ENCODE data around the gene ZNF423.

Gene ZNF423

DNA sequence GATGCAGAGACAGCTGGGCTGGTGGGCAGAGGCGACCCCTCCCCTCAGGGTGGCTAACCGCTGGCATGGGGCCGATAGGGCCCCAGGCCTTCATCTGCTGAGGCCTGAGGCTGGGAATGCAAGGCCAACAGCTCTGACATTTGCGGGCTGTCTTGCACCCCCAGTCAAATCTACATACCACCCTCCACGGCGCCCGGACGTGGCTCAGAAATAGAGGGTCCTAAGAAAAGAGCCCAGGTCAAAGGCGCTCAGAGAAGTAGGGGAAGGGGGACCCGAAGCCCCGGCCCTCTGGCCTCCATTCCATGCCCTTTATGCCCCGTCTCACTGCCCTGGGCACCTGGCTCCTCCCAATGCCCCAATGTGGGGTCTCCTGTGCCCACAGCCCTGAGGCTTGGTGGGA is 340.1 kb downstream of the ZNF423 start:
- no peak for TF ChIP-seq EZH2 (IDR thresholded peaks at IDR 0.05; ENCODE audit: borderline replicate concordance, low read length)
- TF ChIP-seq, protein P1, sequence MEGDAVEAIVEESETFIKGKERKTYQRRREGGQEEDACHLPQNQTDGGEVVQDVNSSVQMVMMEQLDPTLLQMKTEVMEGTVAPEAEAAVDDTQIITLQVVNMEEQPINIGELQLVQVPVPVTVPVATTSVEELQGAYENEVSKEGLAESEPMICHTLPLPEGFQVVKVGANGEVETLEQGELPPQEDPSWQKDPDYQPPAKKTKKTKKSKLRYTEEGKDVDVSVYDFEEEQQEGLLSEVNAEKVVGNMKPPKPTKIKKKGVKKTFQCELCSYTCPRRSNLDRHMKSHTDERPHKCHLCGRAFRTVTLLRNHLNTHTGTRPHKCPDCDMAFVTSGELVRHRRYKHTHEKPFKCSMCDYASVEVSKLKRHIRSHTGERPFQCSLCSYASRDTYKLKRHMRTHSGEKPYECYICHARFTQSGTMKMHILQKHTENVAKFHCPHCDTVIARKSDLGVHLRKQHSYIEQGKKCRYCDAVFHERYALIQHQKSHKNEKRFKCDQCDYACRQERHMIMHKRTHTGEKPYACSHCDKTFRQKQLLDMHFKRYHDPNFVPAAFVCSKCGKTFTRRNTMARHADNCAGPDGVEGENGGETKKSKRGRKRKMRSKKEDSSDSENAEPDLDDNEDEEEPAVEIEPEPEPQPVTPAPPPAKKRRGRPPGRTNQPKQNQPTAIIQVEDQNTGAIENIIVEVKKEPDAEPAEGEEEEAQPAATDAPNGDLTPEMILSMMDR (IDR thresholded peaks at IDR 0.05; ENCODE audit: low read length): no peak

DNA sequence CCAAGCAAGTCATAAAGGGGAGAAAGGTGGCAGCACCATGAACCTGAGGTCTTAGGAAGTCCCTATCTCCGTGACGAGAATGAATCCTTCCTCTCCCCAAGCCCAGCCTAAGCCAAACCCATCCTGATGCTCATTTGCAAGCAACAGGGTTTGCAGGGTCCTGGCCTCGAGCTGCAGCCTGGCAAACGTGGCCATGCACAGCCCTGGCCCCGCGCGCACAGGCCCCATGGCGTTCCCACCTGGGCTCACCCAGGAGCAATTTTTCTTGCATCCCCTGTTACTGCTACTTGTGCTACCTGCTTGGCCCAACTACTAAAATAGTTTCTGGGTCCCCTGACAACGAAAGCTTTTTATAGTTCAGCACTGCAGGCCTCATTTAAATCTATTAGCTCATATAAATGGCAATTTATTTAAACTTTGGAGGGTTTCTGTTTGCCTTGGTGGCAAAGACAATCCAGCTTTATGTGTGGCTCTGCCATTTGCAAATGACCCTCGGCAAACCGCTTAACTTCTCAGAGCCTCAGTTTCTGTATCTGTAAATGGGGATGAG is 340.8 kb downstream of the ZNF423 start:
- Histone ChIP-seq H3K36me3 (ENCODE audit: insufficient read depth, low read length) (no peaks in the 10 kb centered on the region), H3K79me2 (ENCODE audit: insufficient read depth, low read length) (no peaks in the 10 kb centered on the region), H3K27me3 (ENCODE audit: insufficient read depth, low read length) (0 out of 2 replicates have a peak, but pooled peaks cover 4% of the 10 kb centered on the region), H3K9me3 (ENCODE audit: low read length) (no peaks in the 10 kb centered on the region), H3K4me2 (ENCODE audit: low read length) (no peak overlapping the region), H2AFZ (ENCODE audit: low read length) (no peak overlapping the region), H3K9me2 (ENCODE audit: low read depth, low read length) (no peaks in the 10 kb centered on the region), H3F3A (ENCODE audit: insufficient read depth, low read length) (no peaks in the 10 kb centered on the region), H3K9ac (ENCODE audit: low read length) (no peak overlapping the region), H3K4me3 (ENCODE audit: low read depth, low read length, poor library complexity, severe bottlenecking) (no peak overlapping the region), H3K4me1 (ENCODE audit: insufficient read depth, low read length, severe bottlenecking) (no peaks in the 10 kb centered on the region), H4K20me1 (ENCODE audit: insufficient read depth, low read length) (no peaks in the 10 kb centered on the region), H3K27ac (ENCODE audit: low read depth, low read length, poor library complexity, severe bottlenecking) (no peak overlapping the region)
- no peak for TF ChIP-seq EZH2 (IDR thresholded peaks at IDR 0.05; ENCODE audit: borderline replicate concordance, low read length)
- TF ChIP-seq, protein P1 (IDR thresholded peaks at IDR 0.05; ENCODE audit: low read length): no peak

More for the DNA sequence above, 340.1 kb downstream of the ZNF423 start:
- no peak overlapping the region for H3K27ac ChIP-seq (ENCODE audit: low read depth, low read length, poor library complexity, severe bottlenecking)
- H4K20me1 ChIP-seq (ENCODE audit: insufficient read depth, low read length): no peaks in the 10 kb centered on the region
- H3K9me2 ChIP-seq (ENCODE audit: low read depth, low read length): no peaks in the 10 kb centered on the region
- H3K79me2 ChIP-seq (ENCODE audit: insufficient read depth, low read length): no peaks in the 10 kb centered on the region
- H3K4me3 ChIP-seq (ENCODE audit: low read depth, low read length, poor library complexity, severe bottlenecking): no peak overlapping the region
- H3K9me3 ChIP-seq (ENCODE audit: low read length): no peaks in the 10 kb centered on the region
- H3K4me1 ChIP-seq (ENCODE audit: insufficient read depth, low read length, severe bottlenecking): peaks cover under 1% of the 10 kb centered on the region
- no peak overlapping the region for H3K9ac ChIP-seq (ENCODE audit: low read length)
- H3F3A ChIP-seq (ENCODE audit: insufficient read depth, low read length): no peaks in the 10 kb centered on the region
- no peaks in the 10 kb centered on the region for H3K36me3 ChIP-seq (ENCODE audit: insufficient read depth, low read length)
- H3K4me2 ChIP-seq (ENCODE audit: low read length): no peak overlapping the region
- 0 out of 2 replicates have a peak, but pooled peaks cover 4% of the 10 kb centered on the region for H3K27me3 ChIP-seq (ENCODE audit: insufficient read depth, low read length)
- no peak overlapping the region for H2AFZ ChIP-seq (ENCODE audit: low read length)

DNA sequence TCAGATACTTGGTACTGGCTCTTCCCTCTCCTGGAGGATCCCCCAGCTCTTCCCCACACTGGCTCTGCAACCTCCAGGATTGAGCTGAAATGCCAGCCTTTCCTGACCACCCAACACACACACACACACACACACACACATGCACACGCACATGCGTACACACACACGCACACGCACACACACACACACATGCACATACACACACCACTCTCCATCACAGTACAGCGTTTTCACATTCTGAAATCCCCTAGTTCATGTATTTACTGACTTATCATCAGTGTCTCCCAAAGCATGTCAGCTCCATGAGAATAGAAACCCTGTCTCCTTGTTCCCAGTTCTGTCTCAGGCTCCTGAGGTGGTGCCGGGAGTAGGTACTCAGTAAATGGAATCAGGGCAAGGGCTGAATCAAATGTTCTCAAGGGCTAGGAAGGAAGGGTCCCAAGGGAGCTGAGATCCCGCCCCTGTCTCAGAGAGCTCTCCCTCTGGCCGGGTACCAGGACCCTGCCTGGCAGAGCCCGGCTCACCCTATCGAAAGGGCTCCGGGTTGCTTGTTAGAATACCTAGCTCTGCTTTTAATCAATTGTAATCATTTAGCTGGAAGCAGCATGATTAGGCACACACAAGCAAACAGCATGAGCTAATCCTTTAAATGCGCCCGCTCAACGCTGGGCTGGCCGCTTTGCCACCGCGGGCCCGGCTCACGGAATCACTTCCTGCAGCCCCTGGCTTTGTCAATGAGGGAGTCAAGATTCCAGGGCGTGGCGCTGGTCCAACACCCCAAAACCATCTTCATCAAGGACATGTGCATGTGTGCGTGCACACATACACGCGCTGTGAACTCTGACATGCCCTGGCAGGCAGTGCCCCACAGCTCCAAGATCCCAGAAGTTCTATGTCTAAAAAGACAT is 341.6 kb downstream of the ZNF423 start:
- no peaks in the 10 kb centered on the region for H4K20me1 ChIP-seq (ENCODE audit: insufficient read depth, low read length)
- no peaks in the 10 kb centered on the region for H3K9me3 ChIP-seq (ENCODE audit: low read length)
- no peak overlapping the region for H3K27ac ChIP-seq (ENCODE audit: low read depth, low read length, poor library complexity, severe bottlenecking)
- no peak overlapping the region for H3K9ac ChIP-seq (ENCODE audit: low read length)
- no peaks in the 10 kb centered on the region for H3F3A ChIP-seq (ENCODE audit: insufficient read depth, low read length)
- no peak overlapping the region for H3K4me2 ChIP-seq (ENCODE audit: low read length)
- no peaks in the 10 kb centered on the region for H3K79me2 ChIP-seq (ENCODE audit: insufficient read depth, low read length)
- no peak overlapping the region for H2AFZ ChIP-seq (ENCODE audit: low read length)
- H3K4me3 ChIP-seq (ENCODE audit: low read depth, low read length, poor library complexity, severe bottlenecking): no peak overlapping the region
- no peaks in the 10 kb centered on the region for H3K9me2 ChIP-seq (ENCODE audit: low read depth, low read length)
- 0 out of 2 replicates have a peak, but pooled peaks cover 4% of the 10 kb centered on the region for H3K27me3 ChIP-seq (ENCODE audit: insufficient read depth, low read length)
- H3K36me3 ChIP-seq (ENCODE audit: insufficient read depth, low read length): no peaks in the 10 kb centered on the region
- no peak for TF ChIP-seq EZH2 (IDR thresholded peaks at IDR 0.05; ENCODE audit: borderline replicate concordance, low read length)
- TF ChIP-seq, protein P1 (IDR thresholded peaks at IDR 0.05; ENCODE audit: low read length): no peak
- H3K4me1 ChIP-seq (ENCODE audit: insufficient read depth, low read length, severe bottlenecking): no peaks in the 10 kb centered on the region
